Ovary (tissue), 9 donors: ENCODE measurements around the gene MLXIPL. TPM values are rescaled to one million over a fixed set of nuclear protein-coding genes. Genes with fewer than 3 reads are reported as not detected.

Source experiments
- DNase-seq, 5 donors: peaks; one replicate each; pipeline ENCODE4 v3.0.0-alpha.2; 2019 to 2020
- H3K27ac ChIP-seq, 2 donors: fragments of 200-600 bp; one replicate each; pipeline versions ENCODE4 v1.5.1 to v1.8.0; 2019 to 2022
- H3K27me3 ChIP-seq: fragments of 200-600 bp; one replicate; pipeline ENCODE4 v1.8.0; 2022
- H3K36me3 ChIP-seq: fragments of 200-600 bp; sonication (generic); one replicate; pipeline ENCODE4 v1.5.1; 2019
- H3K4me1 ChIP-seq: one replicate; pipeline ENCODE4 v1.8.1; 2013; ENCODE audit warnings: mild to moderate bottlenecking, moderate library complexity; ENCODE audit not compliant: insufficient read depth
- H3K4me3 ChIP-seq: fragments of 200-600 bp; sonication (generic); one replicate; pipeline ENCODE4 v1.5.1; 2017
- H3K9me3 ChIP-seq, 2 donors: fragments of 200-600 bp in 1 of 2; sonication (generic) in 1 of 2; one replicate each; pipeline versions ENCODE4 v1.5.1 to v1.8.1; 2013 to 2019; ENCODE audit warnings: mild to moderate bottlenecking in 1 of 2, moderate library complexity in 1 of 2
- EP300 ChIP-seq: sonication (generic); formaldehyde crosslinking; IDR thresholded peaks from one replicate; pipeline ENCODE4 v1.6.1; 2017; ENCODE audit warnings: antibody characterized with exemption
- POLR2A ChIP-seq: fragments of 450-650 bp; IDR thresholded peaks from one replicate; pipeline ENCODE4 v1.6.1; 2017; ENCODE audit warnings: antibody characterized with exemption, mild to moderate bottlenecking, moderate library complexity
- WGBS, 3 donors: extraction: QIAGEN DNeasy Blood & Tissue Kit in 1 of 3; methylation state at CpG; one replicate each; pipeline versions ENCODE4 v1.1.5 to v1.1.7; 2013 to 2017; 5-methylcytosine and 5-hydroxymethylcytosine counted together
- intact Hi-C, 4 donors: fragments of 100-400 bp; cut with DNase I; formaldehyde crosslinking; loops; one replicate each; pipeline versions ENCODE4 v1.11.0 to v1.15.1; 2022 to 2023
- polyA plus RNA-seq, 2 donors: library from polyadenylated mRNA; stranded (reverse); fragments of 200-250 nt in 1 of 2; fragments of 350-450 nt in 1 of 2; fragmentation: Illumina TruSeq in 1 of 2; extraction: RNeasy Lipid Tissue Mini Kit (QIAGEN cat#74804) in 1 of 2; gene quantifications; one replicate each; pipeline ENCODE4 v1.2.3, GENCODE V29; 2013 to 2014
- total RNA-seq, 7 donors: library from RNA; depleted of rRNA in 2 of 7; stranded (reverse); fragments of >200 nt in 2 of 7; fragmentation: NEBNext Ultra II Directional in 3 of 7; extraction: Animal tissue kit (Norgen Biotek cat#: 25700) in 3 of 7; gene quantifications; one replicate each; pipeline versions ENCODE4 v1.1.0 to v1.2.4, GENCODE V29; 2016 to 2023
- TF ChIP-seq, protein P1 (sequence below), 3 donors: fragments of 450-650 bp in 2 of 3; fragments of 200-600 bp in 1 of 3; IDR thresholded peaks; one replicate each; pipeline versions ENCODE4 v1.5.1 to v1.8.0; 2016 to 2022; ENCODE audit warnings: antibody characterized with exemption in 3 of 3, mild to moderate bottlenecking in 1 of 3
- donor health status: DM: no; HTN: no; CAD: no; lungs with moderate emphysema.
- donor health status: DM: no; HTN: no; CAD: no.
- donor health status: Bipolar disorder and iron deficiency.
- donor health status: DM: yes; HTN: yes; CAD: no.
- donor health status: DM: no; HTN: no; CAD: no.
- donor health status: DM: yes; HTN: yes; CAD: no.

Gene MLXIPL
- total and polyA plus RNA-seq, 9 donors: 0.27 to 49.6 (median 4.5) TPM

DNA sequence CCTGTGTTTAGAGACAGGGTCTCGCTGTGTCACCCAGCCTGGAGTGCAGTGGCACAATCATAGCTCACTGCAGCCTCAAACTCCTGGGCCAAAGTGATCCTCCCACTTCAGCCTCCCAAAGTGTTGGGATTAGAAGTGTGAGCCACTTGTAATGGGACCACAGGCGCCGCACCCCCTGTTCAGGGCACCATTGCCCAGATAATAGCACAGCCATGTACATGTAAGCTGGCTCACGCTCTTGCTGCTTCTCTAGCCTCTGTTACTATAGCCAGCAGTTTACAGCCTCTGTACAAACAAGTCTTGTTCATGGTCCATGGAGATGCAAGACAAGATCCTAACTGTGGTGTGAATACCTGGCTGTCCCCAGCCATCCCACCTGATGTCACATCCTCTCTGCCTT lies 4.2 kb upstream of the MLXIPL start:
- intact Hi-C loops: no loop called here
- Histone ChIP-seq H3K27ac (no peak overlapping the region), H3K27me3 (no peaks in the 10 kb centered on the region), H3K9me3 (no peaks in the 10 kb centered on the region), H3K4me1 (peaks cover 4% of the 10 kb centered on the region), H3K36me3 (no peaks in the 10 kb centered on the region), H3K4me3 (no peak overlapping the region)
- TF ChIP-seq POLR2A (no peak), EP300 (no peak)
- TF ChIP-seq, protein P1, sequence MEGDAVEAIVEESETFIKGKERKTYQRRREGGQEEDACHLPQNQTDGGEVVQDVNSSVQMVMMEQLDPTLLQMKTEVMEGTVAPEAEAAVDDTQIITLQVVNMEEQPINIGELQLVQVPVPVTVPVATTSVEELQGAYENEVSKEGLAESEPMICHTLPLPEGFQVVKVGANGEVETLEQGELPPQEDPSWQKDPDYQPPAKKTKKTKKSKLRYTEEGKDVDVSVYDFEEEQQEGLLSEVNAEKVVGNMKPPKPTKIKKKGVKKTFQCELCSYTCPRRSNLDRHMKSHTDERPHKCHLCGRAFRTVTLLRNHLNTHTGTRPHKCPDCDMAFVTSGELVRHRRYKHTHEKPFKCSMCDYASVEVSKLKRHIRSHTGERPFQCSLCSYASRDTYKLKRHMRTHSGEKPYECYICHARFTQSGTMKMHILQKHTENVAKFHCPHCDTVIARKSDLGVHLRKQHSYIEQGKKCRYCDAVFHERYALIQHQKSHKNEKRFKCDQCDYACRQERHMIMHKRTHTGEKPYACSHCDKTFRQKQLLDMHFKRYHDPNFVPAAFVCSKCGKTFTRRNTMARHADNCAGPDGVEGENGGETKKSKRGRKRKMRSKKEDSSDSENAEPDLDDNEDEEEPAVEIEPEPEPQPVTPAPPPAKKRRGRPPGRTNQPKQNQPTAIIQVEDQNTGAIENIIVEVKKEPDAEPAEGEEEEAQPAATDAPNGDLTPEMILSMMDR (IDR thresholded peaks at IDR 0.05): no peak
- DNase-seq: no peak
- WGBS, 3 donors: 79 to 94% (median 82%) methylated on average over 4 of the region's 4 CpGs

- Histone ChIP-seq H3K4me1 (peaks cover 13% of the 10 kb centered on the region), H3K27ac (no peak overlapping the region), H3K4me3 (no peak overlapping the region), H3K27me3 (no peaks in the 10 kb centered on the region), H3K36me3 (no peaks in the 10 kb centered on the region), H3K9me3 (no peaks in the 10 kb centered on the region)
- intact Hi-C loops: no loop called here
- 26 to 29% (median 27%) methylated on average over 3 of the region's 3 CpGs for WGBS, 3 donors
- no peak for TF ChIP-seq POLR2A
- no peak for DNase-seq
Measured at GRCh38 chr7:73626814-73627213, 2.5 kb upstream of the MLXIPL start.

DNA sequence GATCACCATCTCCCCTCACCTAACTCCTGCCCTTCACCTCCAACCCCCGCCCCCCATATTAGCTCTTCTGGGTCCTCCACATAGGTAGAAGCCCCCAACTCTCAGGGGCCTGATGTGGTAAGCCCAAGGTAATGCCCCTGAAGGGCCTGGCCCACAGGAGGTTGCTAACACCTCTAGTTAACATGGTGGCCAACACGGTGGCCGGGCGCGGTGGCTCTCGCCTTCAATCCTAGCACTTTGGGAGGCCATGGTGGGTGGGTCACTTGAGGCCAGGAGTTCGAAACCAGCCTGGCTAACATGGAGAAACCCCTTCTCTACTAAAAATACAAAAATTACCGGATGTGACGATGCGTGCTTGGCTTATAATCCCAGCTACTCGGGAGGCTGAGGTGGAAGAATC lies 954 bp upstream of the MLXIPL start:
- intact Hi-C loops: no loop called here
- Histone ChIP-seq H3K9me3 (no peaks in the 10 kb centered on the region), H3K27me3 (no peaks in the 10 kb centered on the region), H3K36me3 (no peaks in the 10 kb centered on the region), H3K4me1 (peaks cover 13% of the 10 kb centered on the region), H3K4me3 (no peak overlapping the region), H3K27ac (no peak overlapping the region)
- TF ChIP-seq, protein P1 (IDR thresholded peaks at IDR 0.05): no peak
- no peak for TF ChIP-seq POLR2A
- no peak for TF ChIP-seq EP300
- DNase-seq: no peak
- 92 to 95% (median 94%) methylated on average over 11 of the region's 11 CpGs for WGBS, 3 donors

DNA sequence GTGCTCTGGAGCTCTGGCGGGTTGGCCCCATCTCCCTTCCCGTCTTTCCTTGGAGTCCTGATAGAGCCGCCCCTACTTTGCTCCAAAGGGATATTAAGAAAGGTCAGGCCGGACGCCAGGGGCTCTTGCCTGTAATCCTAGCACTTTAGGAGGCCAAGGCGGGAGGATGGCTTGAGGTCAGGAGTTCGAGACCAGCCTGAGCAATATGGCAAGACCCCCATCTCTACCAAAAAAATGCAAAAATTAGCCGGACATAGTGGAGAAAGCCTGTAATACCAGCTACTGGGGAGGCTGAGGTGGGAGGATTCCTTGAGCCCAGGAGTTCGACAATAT lies 313 bp upstream of the MLXIPL start:
- Histone ChIP-seq H3K27ac (no peak overlapping the region), H3K36me3 (no peaks in the 10 kb centered on the region), H3K9me3 (no peaks in the 10 kb centered on the region), H3K4me1 (peaks cover 13% of the 10 kb centered on the region), H3K4me3 (no peak overlapping the region), H3K27me3 (no peaks in the 10 kb centered on the region)
- no peak for DNase-seq
- 31 to 45% (median 42%) methylated on average over 9 of the region's 9 CpGs for WGBS, 3 donors
- intact Hi-C loops: no loop called here
- TF ChIP-seq, protein P1 (IDR thresholded peaks at IDR 0.05): no peak
- TF ChIP-seq POLR2A (no peak), EP300 (no peak)

DNA sequence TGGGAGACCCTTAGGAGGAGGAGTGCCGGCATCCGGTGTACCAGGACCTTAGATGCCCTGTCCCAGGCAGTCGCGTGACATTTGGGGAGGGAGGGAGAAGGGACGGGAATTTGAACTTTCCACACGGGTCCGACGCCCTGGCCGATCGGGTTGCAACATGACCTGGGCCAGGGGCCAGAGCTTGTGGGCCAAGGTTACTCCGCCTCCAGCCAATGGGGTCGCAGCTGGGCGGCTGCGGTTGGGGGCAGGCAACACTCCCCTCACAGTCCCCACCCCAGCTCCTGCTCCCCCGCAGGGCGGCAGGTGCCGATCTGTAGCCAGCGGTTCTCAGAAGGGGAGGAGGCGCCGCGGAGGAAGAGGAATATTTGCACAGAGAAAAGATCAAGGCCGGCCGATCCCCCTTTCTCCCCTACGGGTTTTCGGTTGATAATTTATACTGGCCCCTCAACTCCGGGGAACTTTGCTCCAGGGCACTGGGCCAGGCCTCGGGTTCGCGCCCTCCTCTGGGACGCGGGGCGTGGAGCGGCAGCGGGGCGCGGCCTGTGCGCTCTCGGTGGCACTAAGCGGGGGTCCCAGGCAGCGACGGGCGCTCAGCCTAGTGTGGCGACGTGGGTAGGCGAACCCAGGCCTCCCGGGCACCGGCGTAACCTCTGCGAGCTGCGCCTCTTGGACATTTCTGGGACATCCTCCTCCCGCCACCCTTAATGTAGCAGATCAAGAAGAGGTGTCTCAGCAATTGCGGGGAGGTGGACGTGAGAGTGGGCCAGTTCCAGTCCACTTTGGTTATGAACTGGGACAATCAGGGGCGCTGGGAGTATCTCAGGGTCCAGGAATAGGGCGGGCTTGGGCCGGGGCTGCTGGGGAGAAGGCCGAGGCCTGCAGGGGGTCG lies 1.2 kb downstream of the MLXIPL start:
- 2 to 5% (median 3%) methylated on average over 52 to 58 of the region's 58 CpGs for WGBS, 3 donors
- peaks cover 13% of the 10 kb centered on the region for H3K4me1 ChIP-seq
- H3K9me3 ChIP-seq: no peaks in the 10 kb centered on the region
- H3K27me3 ChIP-seq: no peaks in the 10 kb centered on the region
- peak overlapping the region; percentile 30 for H3K4me3 ChIP-seq
- no peaks in the 10 kb centered on the region for H3K36me3 ChIP-seq
- peak; percentile 41 to 73 (median 47) for DNase-seq
- TF ChIP-seq POLR2A: no peak
- TF ChIP-seq, protein P1 (IDR thresholded peaks at IDR 0.05): no peak
- H3K27ac ChIP-seq: no peak overlapping the region
- intact Hi-C loops: no loop called here
